SH-SY5Y (cell line): ENCODE data around the gene DCUN1D5.

Experiments used
- GATA2 ChIP-seq: IDR thresholded peaks from 2 replicates; pipeline ENCODE4 v1.6.1; 2011; ENCODE audit warnings: mild to moderate bottlenecking, low read depth, low read length
- GATA3 ChIP-seq: IDR thresholded peaks from 2 replicates; pipeline ENCODE4 v1.6.1; 2011; ENCODE audit warnings: low read depth, mild to moderate bottlenecking, low read length, moderate library complexity

Gene DCUN1D5

DNA sequence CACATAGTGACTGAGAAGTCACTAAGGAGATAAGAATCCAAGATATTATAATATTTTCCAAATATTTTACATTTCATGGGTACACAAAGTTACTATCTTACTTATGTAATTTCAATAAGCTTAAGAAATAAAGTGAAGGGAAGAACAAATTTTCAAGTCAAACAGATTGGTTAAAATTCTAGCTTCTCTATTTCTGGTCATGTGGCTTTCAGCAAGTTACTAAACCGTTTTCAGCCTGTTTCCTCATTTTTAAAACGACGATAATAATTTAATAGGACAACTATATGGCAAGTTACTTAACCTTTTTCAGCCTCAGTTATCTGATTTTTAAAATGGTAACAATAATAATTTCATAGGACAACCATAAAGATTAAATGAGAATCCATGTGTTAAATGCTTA lies 15.6 kb downstream of the DCUN1D5 start:
- TF ChIP-seq GATA3 (no peak), GATA2 (no peak)

DNA sequence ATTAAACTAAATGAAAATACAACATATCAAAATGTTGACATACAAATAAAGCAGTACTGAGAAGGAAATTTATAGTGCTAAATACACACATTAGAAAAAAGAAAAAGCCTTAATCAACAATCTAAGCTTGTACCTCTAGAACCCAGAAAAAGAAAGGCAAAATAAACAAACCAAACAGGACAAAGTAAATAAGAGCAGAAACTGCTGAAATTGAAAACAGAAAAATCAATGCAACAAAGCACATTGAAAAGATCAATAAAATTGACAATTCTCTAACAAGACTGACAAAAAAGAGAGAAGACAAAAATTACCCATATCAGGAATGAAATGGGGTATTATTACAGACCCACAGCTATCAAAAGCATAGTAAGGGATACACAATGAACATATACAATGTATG lies 21.0 kb downstream of the DCUN1D5 start:
- no peak for TF ChIP-seq GATA3
- TF ChIP-seq GATA2 = no peak

DNA sequence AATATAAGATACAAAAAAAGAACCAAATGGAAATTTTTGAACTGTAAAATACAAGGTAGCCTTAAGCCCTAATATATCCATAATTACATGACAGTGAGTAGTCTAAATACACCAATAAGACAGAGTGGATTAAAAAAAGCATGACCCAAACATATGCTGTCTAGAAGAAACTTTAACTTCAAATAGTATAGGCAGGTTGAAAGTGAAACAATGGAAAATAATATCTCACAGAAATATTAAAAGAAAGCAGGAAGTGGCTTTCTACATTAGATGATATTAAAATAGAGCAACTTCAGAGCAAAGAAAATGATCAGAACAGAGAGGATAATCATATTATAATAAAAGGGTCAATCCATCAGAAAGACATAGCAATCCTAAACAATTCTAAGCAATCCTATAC lies 21.8 kb downstream of the DCUN1D5 start:
- no peak for TF ChIP-seq GATA3
- TF ChIP-seq GATA2 = no peak

DNA sequence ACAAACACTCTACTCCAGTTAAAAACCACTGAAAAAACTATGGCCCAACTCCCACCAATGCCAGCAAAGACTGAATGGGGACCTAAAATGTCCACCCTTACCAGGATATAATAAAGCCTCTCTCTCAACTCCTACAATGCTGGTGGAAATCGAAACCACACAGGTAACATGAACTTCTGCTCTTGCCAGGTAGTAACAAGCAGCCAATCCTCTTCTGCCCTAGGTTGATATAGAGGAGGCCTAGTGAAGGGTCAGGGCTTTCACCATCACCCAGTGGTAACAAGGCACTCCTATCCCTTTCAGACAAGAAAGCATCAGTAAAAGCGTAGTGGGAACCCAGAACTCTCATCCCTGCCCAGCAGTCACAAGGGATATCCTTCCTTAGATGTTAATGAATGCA lies 22.6 kb downstream of the DCUN1D5 start:
- TF ChIP-seq GATA3 (no peak), GATA2 (no peak)

DNA sequence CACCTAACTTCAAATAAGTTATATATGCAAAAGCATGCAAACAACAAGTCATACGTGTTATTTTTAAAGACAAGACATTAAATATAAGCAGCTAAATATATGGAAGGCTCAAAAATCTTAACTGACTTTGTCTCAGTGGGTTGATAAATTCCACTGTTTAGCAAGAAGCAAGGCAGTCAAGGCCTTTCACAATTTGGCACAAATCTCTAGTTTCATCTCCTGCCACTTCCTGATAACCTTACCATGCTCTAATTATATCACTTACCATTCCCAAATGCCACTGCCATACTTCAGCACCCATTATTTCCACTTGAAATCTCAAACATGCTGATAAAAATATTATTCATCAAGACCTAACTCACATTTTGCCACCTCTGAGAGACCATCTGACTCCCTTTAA lies 24.8 kb downstream of the DCUN1D5 start:
- TF ChIP-seq GATA2 = no peak
- no peak for TF ChIP-seq GATA3

DNA sequence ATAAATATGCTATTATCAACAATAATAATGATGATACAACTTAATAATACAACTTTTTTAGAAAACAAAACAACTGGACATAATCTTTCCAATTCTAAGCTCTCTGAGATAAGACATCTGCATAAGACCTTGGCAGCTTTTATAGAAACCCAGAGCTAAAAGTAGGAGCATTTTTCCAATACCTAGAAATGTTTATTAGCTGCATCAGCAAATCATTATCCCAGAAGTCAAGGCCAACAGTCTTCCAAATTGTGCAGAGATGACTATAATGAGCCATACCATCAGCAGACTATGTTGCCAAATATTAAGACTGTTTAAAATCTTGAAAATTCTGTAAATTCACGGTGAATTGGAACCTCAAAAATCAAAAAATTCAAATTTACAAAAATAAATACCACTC lies 30.3 kb downstream of the DCUN1D5 start:
- no peak for TF ChIP-seq GATA2

DNA sequence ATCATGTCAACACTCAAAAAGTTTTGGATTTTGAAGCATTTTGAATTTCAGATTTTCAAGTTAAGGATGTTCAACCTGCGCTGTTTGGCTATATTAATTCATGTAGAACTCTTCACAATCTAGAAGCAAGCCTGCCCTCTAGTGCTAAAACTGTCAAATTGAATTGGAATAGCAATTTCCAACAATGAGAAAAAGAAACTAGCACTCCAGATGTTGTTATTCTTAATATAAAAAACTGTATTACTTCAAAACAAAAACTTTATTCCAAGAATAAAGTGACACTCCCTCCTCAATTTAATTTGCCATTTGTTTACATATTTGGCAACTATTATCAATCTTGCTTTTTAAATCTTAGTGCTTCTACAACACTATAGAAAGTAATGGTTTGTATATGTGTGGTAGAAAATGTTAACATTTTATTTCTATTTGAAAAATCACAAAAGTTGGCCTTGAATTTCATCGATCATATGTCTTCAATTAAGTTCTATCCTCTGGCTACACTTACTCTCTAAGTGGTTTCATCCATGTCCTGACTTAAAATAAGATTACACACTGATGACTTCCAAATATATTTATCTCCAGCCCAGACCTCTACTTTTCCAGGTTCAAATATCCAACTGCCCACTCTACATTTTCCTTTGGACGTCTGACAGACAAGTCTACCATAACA lies 36.6 kb downstream of the DCUN1D5 start:
- no peak for TF ChIP-seq GATA2
- no peak for TF ChIP-seq GATA3

DNA sequence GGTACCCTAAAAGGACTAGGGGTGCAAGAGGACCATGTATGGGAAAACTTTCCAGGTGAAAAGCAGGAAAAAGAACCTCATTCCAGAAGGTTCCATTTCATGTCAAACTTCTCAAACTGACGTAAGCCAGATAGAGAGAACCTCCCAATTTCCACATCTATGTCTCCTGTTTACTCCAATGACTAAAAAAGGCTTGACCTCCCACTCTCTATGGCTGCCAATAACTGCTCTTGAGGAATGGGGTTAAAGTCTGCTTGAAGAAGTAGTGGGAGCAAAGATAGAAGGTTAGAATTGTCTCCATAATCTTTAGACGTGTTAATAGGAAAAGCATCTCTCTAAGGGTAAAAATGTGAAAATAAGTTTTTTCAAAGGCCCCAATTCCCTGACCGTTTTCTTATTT lies 38.0 kb downstream of the DCUN1D5 start:
- TF ChIP-seq GATA2 (no peak), GATA3 (no peak)

DNA sequence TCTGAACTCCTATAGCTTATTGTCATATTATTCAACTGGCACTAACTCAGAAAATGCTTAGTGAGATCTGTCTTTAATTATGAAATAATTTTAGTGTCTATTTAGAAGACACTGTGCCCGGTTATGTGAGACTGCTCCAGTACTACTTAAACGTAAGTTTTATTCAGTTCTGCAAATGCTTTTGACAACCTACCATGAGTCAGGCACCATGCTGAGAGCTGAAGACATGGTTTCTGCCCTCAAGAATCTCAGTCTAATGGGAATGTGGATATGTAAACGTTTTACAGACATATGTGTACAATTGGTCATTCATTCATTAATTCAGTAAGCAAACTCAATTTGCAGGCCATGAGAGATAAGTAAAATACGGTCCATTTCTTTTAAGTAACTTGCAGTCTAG lies 40.0 kb downstream of the DCUN1D5 start:
- TF ChIP-seq GATA2 (no peak), GATA3 (no peak)

DNA sequence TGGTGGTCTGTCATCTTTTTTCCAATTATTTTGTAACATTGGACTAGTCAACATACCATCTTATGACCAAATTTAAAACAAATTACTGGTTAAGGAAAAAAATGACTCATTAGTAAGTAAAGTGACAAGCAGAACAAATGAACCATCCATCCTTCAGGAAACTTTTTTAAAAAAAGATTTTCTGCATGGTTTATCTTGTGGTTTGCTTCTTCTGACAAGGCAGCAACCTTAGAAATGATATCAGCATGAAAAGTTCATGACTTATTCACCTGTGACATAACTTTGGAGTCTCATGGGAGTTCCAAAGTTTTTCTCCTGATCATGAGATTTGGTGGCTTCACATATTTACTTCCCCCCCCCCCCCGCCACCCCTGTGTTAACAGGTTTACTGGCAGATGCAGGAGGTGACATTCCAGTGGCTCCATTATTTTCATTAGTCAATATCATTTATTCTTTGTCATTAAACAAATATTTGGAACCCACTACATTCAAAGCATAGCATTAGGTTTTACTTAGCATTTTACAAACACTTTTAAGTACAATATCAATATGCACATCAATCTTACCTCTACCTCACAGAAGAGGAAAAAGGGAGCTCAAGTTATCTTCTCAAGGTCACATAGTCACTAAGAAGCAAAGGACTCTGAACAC lies 40.7 kb downstream of the DCUN1D5 start:
- no peak for TF ChIP-seq GATA3
- TF ChIP-seq GATA2 = no peak

DNA sequence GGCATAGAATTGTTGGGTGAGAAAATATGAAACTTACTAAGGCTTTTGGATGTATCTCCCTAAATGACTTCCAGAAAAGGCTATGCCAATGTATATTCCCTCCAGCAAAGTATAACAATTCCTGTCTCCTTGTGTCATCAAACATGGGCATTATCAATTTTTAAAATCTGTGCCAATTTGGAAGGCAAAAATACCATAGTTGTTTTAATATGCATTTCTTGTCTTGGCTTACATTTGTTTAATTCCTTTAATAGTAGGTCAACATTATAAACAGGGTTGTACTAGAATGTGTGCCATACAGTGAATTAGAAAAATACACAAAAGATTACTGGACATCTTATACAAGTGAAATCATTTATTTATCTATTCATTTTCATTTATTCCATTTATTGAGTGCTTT lies 41.6 kb downstream of the DCUN1D5 start:
- TF ChIP-seq GATA2 (no peak), GATA3 (no peak)

DNA sequence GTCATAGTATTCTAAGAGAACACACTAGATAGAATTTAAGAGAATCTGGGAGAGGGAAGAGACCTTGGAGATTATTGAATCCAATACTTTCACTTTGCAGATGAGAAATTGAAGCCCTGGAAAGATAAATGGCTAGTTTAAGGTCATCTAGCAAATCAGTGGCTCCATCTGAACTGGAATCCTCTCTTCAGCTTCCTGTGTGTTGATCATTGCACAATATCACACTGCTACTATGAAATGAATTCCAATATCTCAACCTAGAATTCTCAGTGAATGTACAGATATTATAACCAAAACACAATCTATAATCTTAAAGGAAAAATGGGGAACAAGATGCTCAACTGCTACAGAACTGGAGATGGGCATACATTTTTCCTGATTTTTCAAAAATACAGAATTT lies 44.1 kb downstream of the DCUN1D5 start:
- TF ChIP-seq GATA3 = no peak

DNA sequence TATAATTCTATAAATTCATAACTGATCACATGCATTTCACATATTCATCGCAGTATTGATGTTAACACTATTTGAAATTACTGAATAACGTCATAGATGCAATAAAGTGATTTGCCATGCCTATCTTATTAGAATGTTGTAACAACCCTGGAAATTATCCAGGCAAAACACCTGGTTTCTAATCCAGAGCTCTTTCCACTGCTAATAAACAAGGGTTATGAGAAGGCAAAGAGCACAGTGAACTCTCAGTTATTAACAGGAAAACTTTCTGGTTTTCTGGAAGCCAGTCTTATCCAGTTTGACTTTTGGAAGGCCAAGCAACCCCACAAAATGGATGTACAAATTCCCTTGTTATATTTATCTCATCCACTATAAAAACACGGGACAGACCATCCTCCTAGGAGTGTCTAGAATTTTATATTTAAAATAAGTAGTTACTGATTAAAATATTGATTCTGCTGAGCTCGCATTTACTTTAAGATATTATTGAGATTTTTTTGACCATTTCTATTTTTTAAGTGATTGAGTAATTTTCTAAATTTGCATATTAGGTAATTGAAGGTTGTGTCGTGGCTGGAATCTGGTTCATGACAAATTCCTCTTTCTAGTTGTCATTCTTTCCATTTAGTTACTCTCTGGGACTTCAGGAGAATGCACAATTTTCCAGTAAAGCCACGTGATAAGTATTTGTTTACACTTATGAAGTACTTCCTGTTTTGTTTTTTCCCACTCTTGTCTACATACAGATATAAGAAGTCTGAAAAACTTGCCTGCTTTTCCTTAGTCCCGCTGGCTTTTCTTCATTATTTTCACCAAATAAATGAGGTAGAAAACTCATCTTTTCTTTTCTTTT lies 47.9 kb downstream of the DCUN1D5 start:
- TF ChIP-seq GATA2 (no peak), GATA3 (no peak)

DNA sequence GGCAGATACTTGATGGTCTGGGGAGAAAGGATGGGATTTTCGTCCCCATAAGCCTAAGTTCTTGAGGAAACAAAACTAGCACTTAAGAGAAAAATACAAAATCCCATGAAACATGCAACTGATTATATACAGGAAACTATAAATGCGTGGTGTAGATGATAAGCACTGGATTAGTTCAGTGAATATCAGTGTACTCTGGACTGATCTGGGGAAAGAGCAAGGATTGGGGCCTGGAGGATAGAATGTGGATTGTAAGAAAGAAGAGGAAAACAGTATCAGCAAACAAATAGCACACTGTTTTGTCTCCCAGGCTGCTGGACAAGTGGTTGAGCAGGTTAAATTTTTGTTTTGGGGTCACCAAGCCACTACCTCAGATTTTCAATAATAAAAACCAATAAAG lies 49.8 kb downstream of the DCUN1D5 start:
- no peak for TF ChIP-seq GATA2
- no peak for TF ChIP-seq GATA3

DNA sequence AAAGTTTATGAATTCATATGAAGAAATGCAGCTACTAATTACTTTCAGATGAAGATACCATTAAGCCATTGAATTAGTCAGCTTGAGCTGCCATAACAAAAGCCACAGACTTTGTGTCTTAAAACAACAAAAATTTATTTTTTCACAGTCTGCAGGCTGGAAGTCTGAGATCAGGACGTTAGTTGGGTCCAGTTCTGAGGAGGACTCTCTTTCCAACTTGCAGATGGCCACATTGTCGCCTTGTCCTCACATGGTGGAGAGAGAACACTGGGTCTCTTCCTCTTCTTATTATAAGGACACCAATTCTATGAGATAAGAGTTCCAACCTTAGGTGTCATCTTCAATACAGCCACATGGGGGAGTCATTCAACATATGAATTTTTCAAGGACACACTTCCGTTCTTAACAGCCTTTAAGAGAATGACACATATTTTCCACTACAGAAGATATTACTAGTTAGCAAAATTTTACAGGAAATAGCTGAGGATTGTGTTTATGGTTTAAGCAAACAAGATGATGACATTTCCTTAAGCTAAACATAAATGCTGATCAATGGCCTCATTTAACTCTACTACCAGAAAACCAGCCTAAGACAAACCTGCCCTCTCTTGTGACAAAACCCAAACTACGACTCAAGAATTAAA lies 56.0 kb downstream of the DCUN1D5 start:
- TF ChIP-seq GATA3 = no peak
- TF ChIP-seq GATA2 = no peak
